ENCODE results near the gene FPGS. TPM values are rescaled to one million over a fixed set of nuclear protein-coding genes. Genes with fewer than 3 reads are reported as not detected.

FPGS gene
- total and polyA plus RNA-seq, 2 of the 4 experiments (the other 2 are of a cell fraction), result 43.9 to 75.7 TPM

DNA sequence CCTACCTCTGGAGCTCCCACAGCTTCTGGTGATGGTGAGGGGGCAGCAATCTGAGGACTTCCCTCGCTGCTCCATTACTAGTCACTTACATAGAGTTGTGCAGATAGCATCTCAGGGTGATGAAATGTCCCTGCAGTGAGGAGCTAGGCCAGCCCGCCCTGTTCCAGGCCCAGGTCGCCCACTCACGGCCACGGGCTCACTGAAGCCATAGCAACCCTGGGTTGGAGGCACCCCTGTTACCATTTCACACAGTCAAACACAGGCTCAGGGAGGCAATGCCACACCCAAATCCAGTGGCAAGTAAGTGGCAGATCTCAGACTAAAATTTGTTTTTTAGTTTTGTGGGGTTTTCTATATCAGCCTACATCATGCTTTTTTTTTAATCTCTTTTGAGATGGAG, 43.8 kb upstream of the FPGS start:
- dilution Hi-C loops (cut with HindIII; ENCODE audit: low sequenced_read_pairs, unreplicated experiment) (no loop called here), intact Hi-C loops (cut with micrococcal nuclease) (no loop called here), in situ Hi-C loops (cut with MboI; ENCODE audit: low sequenced_read_pairs) (no loop called here)
- H3K27ac ChIP-seq (ENCODE audit: insufficient read depth, low read length), result no peak overlapping the region
- no peak overlapping the region for H4K5ac ChIP-seq (ENCODE audit: low read depth, low read length)
- BruUV-seq (replicated peaks), result no TSS peak
- no peaks in the 10 kb centered on the region for H3K79me1 ChIP-seq (ENCODE audit: low read depth in 1 of 2, low read length in 2 of 2)
- no peak overlapping the region for H2BK5ac ChIP-seq (ENCODE audit: low read depth, low read length, poor library complexity, severe bottlenecking)
- no peak overlapping the region for H3K14ac ChIP-seq (replicated peaks; ENCODE audit: low read depth, low read length)
- no peak overlapping the region for H3K18ac ChIP-seq (ENCODE audit: low read depth, low read length)
- no peak overlapping the region for H3K4ac ChIP-seq (ENCODE audit: low read depth, low read length)
- no peak overlapping the region for H3K23ac ChIP-seq (ENCODE audit: low read depth, low read length)
- H2AK5ac ChIP-seq (ENCODE audit: low read depth, low read length), result no peak overlapping the region
- POLR2A ChIA-PET (ENCODE audit: unreplicated experiment), result no interaction called here
- peaks cover 51% of the 10 kb centered on the region for H3K27me3 ChIP-seq (ENCODE audit: control insufficient read depth, insufficient read depth, low read length)
- no peaks in the 10 kb centered on the region for H3K4me1 ChIP-seq (ENCODE audit: control insufficient read depth, insufficient read depth, low read length)
- no peak overlapping the region for H2BK120ac ChIP-seq (ENCODE audit: low read depth, low read length)
- no peak overlapping the region for H2BK15ac ChIP-seq (ENCODE audit: low read depth, low read length)
- H3K56ac ChIP-seq (ENCODE audit: extremely low read depth, insufficient read depth, low read length), result no peak overlapping the region
- H2AK9ac ChIP-seq (replicated peaks; ENCODE audit: low read depth, low read length, poor library complexity), result no peak overlapping the region
- TF ChIP-seq MXI1 (IDR thresholded peaks at IDR 0.05; ENCODE audit: borderline replicate concordance, low read depth, low read length) (no peak), RCOR1 (IDR thresholded peaks at IDR 0.05; ENCODE audit: insufficient replicate concordance, low read length) (no peak), NFE2L2 (IDR thresholded peaks at IDR 0.05; ENCODE audit: low read depth, low read length) (no peak), BHLHE40 (IDR thresholded peaks at IDR 0.05; ENCODE audit: low read depth, low read length) (no peak), MAFK (IDR thresholded peaks at IDR 0.05; ENCODE audit: low read depth, low read length) (no peak), CHD1 (IDR thresholded peaks at IDR 0.05; ENCODE audit: low read depth, low read length) (no peak), SMC3 (IDR thresholded peaks at IDR 0.05; ENCODE audit: low read depth, low read length) (no peak)
- TF ChIP-seq, protein P1, sequence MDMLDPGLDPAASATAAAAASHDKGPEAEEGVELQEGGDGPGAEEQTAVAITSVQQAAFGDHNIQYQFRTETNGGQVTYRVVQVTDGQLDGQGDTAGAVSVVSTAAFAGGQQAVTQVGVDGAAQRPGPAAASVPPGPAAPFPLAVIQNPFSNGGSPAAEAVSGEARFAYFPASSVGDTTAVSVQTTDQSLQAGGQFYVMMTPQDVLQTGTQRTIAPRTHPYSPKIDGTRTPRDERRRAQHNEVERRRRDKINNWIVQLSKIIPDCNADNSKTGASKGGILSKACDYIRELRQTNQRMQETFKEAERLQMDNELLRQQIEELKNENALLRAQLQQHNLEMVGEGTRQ (IDR thresholded peaks at IDR 0.05; ENCODE audit: low read depth, low read length), result no peak
- TF ChIP-seq, protein P2, sequence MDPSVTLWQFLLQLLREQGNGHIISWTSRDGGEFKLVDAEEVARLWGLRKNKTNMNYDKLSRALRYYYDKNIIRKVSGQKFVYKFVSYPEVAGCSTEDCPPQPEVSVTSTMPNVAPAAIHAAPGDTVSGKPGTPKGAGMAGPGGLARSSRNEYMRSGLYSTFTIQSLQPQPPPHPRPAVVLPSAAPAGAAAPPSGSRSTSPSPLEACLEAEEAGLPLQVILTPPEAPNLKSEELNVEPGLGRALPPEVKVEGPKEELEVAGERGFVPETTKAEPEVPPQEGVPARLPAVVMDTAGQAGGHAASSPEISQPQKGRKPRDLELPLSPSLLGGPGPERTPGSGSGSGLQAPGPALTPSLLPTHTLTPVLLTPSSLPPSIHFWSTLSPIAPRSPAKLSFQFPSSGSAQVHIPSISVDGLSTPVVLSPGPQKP (IDR thresholded peaks at IDR 0.05; ENCODE audit: borderline replicate concordance, low read depth, low read length), result no peak
- TF ChIP-seq, protein P3, sequence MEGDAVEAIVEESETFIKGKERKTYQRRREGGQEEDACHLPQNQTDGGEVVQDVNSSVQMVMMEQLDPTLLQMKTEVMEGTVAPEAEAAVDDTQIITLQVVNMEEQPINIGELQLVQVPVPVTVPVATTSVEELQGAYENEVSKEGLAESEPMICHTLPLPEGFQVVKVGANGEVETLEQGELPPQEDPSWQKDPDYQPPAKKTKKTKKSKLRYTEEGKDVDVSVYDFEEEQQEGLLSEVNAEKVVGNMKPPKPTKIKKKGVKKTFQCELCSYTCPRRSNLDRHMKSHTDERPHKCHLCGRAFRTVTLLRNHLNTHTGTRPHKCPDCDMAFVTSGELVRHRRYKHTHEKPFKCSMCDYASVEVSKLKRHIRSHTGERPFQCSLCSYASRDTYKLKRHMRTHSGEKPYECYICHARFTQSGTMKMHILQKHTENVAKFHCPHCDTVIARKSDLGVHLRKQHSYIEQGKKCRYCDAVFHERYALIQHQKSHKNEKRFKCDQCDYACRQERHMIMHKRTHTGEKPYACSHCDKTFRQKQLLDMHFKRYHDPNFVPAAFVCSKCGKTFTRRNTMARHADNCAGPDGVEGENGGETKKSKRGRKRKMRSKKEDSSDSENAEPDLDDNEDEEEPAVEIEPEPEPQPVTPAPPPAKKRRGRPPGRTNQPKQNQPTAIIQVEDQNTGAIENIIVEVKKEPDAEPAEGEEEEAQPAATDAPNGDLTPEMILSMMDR (conservative IDR thresholded peaks at IDR 0.05; ENCODE audit: low read depth, low read length), result no peak
- H2AFZ ChIP-seq (replicated peaks; ENCODE audit: low read length, poor library complexity), result no peak overlapping the region
- no CpG with 5 or more reads among the region's 5 CpGs for WGBS, 2 experiments (ENCODE audit: extremely low coverage in 2 of 2, insufficient read length in 1 of 2)
- no peak overlapping the region for H3K9ac ChIP-seq (ENCODE audit: low read depth, low read length)
- H3K9me3 ChIP-seq (ENCODE audit: control insufficient read depth, insufficient read depth, low read length), result no peaks in the 10 kb centered on the region
- H3K9me1 ChIP-seq (ENCODE audit: insufficient read depth, low read length), result no peaks in the 10 kb centered on the region
- DNase-seq (no peak), ATAC-seq (ENCODE audit: low read depth) (no peak)
- no peak overlapping the region for H2BK20ac ChIP-seq (ENCODE audit: low read depth, low read length)
- H4K20me1 ChIP-seq (ENCODE audit: insufficient read depth, low read length), result 0 out of 2 replicates have a peak, but pooled peaks cover 1% of the 10 kb centered on the region
- no peak overlapping the region for H3K4me2 ChIP-seq (ENCODE audit: low read depth, low read length)
- no peak overlapping the region for H4K91ac ChIP-seq (ENCODE audit: insufficient read depth, low read depth, low read length)
- H4K8ac ChIP-seq (ENCODE audit: low read depth in 2 of 2, low read length in 2 of 2), result no peak overlapping the region
- H3K4me3 ChIP-seq (ENCODE audit: insufficient read depth, low read depth, low read length), result no peak overlapping the region
- CTCF ChIA-PET, result interaction anchor here (1.0 kb wide), 1 partner anchor 24 kb away, joined by 3 read pairs; the partner anchor contains the start of gene TOR2A
- no peaks in the 10 kb centered on the region for H3K36me3 ChIP-seq (ENCODE audit: control insufficient read depth, insufficient read depth, low read length)
